ENCODE results near the gene BAZ2A.

The BAZ2A gene

DNA sequence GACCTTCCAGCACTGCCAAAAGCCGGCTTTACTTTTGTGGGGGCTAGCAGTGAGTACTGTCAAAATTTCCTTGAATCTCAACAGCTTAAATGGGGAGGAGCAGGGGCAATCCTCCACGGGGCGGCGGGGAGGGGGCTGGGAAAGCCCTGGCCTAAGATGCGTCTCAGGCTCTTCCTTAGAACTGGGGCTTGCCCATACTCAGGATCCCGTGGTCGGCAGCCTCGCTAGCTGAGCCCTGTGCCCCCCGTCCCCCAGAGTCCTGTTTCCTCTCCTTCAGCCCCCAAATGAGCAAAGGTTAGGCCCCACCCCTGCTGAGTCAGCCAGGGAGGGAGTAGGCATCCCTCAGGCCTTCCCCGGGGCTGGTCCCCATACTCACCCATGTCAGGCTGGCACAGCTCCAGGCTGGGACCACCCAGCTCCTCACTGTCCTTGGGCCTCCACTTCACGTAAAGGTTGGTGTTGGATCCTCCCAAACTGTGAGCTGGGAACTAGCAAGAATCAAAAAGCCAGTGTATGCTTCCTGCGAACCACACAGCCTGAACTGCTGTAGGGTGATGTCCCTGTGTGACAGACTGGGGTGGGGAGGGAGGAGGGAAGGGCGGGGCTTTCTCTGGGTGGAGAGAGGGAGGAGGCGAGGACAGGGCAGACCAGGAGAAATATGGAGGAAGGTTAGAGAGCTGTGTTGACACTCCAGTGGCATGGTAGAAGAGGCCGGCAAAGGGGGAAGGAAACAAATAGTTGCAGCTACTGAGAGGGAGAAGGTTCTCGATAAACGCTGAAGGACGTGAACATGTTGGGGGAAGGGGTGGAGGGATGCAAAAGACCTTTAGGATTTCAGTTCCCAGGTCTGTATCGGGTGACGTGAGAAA lies 5.9 kb upstream of the BAZ2A start:
- DNase-seq (ENCODE audit: low read depth in 3 of 3): peak; percentile 64 to 71 (median 66)

DNA sequence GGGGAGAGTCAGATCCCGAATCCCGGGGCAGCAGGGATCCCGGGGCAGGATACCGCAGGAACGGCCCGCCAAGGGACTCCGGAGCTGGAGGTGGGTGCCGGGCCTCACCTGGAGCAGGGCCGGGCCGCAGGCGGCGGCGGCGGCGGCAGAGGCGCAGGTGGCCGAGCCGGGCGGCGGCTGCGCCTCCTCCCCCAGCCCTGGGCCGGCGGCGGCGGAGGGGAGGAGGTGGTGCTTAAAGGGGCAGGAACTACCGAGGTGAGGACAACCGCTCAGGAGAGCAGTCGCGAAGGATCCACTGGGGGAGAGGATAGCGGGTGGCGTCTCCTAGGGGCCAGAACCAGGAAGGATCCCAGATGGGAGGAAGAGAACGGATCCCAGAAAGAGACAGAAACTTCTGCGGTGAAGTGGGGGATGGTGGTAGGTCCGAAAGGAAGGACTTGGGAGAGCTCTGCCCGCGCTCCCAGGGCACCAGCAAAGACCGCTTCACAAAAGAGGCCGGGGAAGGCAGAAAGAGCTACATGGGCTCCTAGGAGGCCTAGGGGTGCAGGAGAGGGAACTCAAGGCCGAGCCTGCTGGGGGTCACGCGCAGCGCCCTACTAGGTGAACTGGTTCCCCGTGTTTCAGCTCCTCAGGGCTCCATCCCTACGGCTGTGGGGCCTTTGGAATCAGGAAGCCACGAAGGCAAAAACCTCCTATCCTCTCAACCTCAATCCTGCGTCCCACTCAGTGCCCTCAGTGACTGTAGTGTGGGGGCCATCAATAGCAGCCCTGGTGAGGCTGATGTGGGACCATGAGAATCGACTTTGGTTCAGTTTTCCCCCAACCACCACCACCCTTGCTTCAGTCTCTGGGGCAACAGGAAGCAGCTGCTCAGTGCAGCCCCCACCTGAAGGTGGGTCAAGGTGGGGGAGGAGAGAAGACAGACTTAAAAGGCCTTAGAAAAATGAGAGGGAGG lies 5.0 kb upstream of the BAZ2A start:
- peak in 2 of 3 experiments; percentile 43 to 46 for DNase-seq (ENCODE audit: low read depth in 3 of 3)

DNA sequence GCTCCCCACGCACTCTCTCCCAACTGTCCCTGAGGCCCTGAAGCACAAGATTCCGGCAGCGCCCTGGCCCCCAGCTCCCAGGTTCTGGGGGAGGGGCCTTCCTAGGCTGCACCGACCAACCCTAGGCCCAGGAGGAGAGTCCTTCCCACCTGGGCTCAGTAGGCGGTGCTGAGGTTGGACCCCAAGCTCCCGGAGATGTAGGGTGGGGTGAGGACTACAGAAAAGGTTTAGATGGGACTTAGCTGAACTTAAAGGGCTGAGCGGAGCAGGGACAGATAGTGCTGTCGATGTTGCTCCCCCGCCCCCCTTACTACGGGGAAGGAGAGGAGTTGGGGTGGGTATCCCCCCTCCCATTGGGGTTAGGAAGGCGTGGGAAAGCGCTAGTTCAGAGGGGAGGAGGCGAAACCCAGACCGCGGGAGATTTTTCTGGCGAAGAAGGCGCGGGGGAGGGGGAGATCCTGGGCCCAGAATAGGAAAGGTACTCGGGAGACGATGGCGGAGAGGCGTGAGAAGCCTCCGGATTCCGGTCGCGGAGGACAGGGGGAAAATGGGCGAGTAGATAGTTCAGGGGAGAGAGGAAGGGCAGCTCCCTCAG lies 4.2 kb upstream of the BAZ2A start:
- DNase-seq (ENCODE audit: low read depth in 3 of 3): no peak

DNA sequence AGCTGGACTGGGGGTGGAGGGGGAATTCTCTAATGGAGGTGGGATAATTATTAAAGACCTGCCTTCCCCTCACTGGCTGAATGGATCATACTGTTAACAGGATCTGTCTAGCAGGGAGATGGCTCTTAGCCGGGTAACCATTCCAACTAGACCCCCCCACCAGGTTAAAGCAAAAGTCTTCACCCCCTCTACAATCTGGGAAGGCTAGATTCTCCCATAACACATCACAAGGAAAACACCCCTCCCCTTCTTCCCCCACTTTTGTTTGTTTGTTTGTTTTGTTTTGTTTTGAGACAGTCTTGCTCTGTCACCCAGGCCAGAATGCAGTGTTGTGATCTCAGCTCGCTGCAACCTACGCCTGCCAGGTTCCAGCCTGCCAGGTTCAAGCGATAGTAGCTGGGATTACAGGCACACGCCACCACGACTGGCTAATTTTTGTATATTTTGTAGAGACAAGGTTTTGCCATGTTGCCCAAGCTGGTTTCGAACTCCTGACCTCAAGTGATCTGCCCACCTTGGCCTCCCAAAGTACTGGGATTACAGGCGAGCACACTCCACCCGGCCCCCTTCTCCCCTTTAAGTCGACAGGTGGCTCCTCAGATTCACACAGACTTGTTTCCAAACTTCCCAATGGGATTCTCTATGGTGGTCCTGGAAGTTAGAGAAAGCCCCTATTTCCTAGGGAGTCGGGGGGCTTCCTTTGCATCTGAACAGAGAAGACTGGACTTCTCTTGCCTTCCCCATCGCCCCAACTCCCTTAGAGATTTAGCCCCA lies 3.5 kb upstream of the BAZ2A start:
- DNase-seq (ENCODE audit: low read depth in 3 of 3): no peak

DNA sequence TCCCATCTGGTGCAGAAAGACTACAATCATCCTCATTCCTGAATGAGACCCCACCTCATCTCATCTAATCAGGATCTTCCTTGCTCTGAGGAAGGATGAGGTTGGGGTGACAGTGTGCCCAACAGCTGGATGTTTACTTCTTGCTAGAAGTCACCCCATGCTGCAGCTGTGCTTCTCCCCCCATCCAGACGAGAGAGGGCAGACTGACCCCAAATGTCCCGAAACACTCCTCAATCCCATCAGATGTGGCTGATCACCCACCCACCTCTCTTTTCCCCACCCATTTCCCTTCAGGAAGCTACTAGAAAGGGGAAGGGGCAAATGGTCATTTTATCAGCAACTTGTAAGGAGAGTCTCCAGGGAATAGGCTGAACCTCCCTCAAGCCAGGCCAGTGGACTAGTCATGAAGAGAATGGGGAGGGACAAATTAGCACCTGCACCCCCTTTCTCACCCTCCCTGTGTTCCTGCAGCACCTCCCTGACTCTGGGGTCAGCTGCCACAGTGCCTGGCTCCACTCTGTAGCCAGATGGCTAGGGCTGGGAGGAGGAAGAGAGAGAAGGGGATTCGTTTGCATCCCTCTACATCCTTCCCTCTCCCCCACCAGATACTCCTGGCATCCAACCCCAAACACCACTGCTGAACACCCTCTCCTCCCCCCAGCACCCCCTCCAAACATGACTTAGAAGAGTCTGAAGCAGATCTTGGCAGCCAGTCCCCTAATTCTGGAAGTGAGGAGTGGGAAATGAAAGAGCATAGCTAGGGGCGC lies 2.8 kb upstream of the BAZ2A start:
- no peak for DNase-seq (ENCODE audit: low read depth in 3 of 3)

DNA sequence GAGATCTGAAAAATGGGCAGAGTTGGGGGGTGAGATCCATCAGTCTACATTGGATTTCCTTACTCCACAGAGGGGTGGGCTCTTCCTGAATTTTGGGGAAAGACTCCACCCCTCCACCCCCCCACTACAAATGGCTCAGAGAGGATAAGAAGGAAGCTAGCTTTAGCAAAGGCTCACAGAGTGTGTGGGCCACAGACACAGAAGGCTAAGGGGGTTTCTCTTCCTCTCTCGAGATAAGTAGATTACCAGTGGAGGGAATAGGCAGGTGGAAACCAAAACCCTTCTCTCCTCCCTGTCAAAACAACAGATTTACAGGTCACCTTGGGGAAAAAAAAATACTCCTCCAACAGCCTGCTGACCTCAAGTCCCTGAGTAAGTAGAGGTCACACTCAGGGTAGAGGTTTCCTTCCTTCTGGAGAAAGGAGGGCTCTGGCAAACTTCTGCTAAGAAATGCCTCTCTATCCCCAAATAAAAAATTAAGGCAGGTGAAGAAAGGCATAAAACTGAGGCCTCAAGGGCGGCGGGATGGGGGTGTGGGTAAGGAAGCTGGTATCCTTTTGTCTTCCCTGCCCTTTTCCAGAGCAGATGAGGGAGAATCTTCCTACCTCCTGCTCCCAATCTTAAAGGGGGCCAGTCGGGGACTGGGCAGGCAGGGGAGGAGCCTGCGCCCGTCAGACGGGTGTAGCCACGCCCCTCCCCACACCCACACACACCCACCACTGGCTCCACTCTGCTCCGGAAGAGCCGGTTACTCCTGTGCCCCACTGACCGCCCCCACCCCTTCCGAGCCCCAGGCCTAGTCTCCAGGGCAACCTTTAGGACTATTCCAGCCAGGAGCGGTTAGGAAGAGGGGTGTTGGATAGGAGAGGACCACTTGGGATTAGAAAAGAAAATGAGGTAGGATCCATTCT lies 1.9 kb upstream of the BAZ2A start:
- DNase-seq (ENCODE audit: low read depth in 3 of 3): peak; percentile 24 to 54 (median 41)

DNA sequence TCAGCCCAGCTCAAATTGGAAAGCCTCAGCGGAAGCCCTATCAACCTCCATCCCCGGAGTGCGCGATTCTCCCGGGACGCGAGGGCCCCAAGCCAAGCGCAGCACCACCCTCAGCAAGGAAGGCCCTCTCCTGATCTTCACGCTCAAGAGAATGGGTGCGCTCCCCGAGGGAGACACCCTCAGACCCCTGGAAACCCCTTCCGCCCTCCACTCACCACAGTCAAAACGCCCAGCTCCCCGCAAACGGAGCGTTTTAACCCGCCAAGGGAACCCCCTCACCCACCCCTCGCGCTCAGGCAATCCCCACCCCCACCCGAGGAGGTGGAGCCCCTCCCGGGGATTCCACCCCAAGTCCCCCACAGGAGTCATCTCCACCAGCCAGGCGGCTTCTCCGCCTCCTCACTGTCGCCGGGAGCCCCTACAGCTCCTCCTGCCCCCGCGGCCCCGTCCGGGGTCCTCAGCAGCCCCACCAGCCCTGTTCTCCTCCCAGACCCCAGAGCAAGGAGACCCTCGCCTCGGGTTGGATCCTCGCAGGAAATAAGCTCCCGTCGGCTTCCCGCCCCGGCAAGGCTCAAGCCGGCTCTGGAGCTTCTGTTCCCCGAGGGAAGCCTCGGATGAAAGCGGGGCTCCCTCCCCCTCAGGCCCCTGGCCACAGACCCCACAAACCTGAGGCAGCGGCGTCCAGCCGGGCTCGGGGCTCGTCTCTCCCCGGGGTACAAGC lies 507 bp downstream of the BAZ2A start:
- DNase-seq (ENCODE audit: low read depth in 3 of 3): peak in 1 of 3 experiments; percentile 24

DNA sequence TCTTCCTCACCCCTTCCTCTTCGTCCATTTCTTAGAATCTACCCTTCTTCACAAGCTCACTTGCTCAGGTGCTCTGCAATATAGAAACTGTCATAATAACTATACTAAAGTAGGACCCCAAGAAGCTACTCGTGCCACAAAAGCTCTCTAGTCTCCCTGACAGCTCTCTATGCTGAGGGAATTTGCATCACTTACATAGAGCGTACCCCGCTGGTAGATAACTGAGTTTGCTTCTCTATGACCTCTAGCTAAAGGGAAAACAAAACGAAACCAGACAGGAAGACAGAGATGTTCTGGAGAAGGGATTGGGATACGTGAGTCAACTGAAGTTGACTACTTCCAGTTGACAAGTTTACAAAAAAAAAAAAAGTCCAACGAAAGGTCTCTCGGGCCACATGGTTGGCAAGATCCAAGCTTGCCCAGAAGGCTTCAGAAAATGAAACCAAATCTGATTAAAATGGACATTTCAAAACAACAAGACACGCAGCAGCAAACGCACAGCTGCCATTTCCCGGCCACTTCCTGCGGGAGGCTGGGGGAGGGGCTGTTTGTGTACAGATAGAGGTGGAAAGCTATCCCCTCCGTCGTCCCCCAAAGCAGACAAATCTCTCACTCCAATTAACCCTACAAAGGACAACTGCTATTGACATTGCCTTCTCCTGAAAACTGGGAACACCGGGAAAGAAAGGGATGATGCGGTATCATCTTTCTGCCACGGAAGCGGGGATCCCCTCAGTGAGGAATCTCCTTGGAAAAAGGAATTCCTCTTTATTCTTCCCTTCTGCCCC lies 1.3 kb downstream of the BAZ2A start:
- no peak for DNase-seq (ENCODE audit: low read depth in 3 of 3)

DNA sequence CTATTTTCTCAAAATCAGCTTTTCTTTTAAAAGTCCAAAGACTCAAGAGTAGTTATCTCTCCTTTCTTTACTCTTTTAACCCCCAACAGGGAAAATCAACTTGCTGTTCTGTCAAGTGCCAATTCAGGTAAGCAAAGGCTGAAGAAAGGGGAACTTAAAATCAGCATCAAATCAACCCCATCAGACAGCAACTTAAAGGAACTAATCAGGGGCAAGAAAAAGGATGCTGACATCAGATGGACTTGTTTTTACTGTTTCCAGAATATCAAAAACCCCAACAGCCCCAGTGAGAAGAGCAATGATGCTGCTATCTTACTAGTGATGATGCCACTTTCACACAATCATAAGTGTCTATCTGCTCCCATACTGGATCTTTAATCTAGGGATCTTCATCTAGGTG lies 3.4 kb downstream of the BAZ2A start:
- DNase-seq (ENCODE audit: low read depth in 3 of 3): no peak

DNA sequence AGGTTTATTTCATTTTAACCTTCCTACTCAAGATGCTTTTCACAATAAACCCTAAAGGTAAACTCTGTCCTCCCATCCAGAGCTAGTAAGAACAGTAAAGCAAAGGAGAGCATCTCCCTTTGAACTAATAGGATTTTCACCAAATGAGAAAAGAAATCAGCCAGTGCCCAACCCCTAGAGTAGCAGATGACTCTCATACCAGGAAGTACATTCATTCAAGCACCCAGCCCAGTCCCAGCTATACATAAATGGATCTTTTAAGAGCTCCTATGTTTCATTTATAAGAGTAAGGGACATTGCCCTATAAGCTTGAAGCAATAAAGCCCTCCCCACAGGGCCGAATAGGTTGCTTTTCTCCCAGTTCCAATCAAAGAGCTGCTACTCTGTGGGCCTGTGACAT lies 7.6 kb downstream of the BAZ2A start:
- no peak for DNase-seq (ENCODE audit: low read depth in 3 of 3)

DNA sequence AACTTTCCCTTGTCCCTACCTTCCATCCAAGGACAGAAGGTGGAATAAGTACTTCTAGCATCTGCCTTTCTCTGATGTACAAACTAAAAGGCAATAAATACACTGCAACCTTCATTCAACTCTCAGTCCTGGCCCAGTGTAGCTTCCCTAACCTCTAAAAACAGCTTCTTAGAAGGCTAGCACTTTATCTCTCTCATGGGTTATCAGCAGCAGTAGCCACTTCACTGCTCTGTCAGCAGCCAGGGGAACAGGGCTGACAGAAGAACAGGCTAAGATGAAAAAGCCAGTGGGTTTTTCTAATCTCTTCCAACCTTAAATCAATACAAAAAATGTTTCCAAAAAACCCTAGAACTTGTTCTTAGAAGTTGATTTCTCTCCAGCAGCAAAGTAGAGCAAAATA lies 13.2 kb downstream of the BAZ2A start:
- DNase-seq (ENCODE audit: low read depth in 3 of 3): no peak

DNA sequence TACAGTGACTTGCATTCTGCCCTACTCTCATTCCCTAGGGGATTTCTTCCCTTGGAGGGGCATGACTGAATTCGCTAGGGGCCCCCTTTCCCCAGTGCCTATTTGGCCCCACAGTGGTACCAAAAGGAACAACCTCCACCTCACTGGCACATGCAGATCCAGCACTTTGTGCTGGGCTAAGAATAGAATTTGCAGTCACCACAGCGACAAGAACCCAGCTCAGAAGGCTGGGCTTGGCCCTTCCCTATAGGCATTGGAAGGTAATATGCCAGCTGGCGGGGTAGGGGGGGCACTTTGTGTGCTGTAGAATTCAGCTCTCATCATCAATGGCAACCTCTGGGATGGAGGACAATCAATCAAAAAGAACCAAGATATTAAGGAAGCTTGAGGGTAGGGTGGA lies 13.9 kb downstream of the BAZ2A start:
- DNase-seq (ENCODE audit: low read depth in 3 of 3): no peak

DNA sequence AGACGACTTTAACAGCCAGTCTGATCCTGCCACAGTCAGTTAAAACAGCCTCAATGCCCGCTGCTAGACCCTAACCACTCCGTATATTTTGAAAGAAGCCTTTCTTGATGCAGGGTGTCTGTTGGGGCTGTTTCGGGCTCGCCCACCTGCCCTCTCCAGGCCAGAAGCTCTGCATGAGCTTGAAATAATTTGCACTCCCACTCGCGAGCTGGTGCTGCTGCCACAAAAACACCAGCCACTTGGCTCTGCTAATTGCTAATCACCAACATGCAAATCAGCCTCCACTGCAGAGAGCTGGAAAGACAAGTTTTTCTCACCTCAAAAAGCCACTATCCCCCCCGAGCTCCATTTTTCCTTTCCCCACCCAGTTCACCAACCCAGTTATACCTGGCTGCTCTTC lies 15.5 kb downstream of the BAZ2A start:
- no peak for DNase-seq (ENCODE audit: low read depth in 3 of 3)

DNA sequence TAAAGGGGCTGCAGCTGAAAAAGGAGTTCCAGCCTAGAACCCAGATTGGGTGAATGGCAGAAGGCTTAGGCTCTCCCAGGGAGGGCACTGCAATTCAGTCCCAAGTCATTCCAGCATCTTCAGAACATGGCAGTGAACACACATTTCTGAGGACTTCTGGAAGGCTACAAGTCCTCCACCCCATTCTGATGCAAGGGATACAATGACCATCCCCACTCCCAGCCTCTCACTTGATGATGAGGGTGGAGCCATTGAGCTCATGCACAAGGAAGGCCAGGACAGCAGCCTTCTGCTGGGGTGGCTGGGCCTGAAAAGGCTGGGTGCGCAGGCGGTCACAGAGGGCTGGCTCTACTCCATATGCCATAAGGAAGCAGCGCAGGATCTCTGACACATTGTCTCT lies 25.8 kb downstream of the BAZ2A start:
- no peak for DNase-seq (ENCODE audit: low read depth in 3 of 3)

DNA sequence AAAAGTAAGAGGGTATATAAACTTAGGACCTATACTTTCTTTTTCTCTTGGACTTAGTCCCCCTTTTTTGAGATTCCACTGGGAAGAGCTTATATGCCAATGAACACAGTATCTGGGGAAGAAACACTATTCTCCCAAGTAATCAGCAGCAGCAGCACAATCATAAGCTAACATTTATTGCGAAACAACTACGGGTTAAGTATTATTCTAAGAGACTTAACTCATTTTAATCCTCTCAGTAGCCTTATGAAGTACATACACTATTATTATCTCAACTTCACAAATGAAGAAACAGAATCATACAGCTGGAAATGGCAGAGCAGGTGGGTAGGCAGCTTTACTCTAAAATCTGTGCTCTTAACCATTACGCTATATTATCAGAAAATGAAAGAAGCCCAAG lies 27.9 kb downstream of the BAZ2A start:
- no peak for DNase-seq (ENCODE audit: low read depth in 3 of 3)

DNA sequence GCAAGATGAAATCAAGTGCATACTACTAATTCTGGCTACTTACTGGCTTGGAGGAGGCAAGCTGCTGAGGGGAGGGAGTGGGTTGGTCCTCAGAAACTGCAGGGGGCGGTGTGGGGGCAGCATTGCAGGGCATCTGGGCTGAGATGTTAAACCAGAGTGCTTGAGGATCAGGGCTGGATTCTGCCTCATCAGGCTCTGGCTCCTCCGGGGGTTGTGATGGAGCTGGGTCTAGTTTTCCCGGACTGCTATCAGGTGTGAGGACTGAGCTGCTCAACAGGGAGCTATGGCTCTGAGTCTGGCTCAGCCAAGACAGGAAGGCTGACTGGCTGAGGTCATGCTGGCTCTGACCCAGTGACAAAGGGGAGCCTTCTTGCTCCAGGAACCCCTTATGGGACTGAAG lies 28.6 kb downstream of the BAZ2A start:
- DNase-seq (ENCODE audit: low read depth in 3 of 3): peak in 1 of 3 experiments; percentile 5

DNA sequence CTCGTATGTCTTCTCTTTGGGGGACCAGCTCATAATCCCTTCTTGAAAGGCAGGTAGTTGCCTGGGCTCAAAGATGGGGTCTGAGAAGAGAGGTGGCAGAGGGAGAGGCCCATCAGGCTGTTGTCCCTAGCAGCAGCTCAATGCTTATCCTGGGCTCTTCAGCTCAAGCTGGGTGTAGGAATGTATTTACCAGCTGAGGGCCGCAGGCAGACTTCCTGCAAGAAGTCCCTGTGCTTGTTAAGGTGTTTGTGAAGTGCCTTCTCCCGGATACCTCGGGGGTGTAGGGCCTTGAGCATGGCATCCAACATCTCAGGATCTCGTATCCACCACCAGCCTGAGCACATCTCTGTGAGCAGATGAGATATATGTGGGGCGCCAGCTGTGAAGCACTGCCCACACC lies 29.4 kb downstream of the BAZ2A start:
- no peak for DNase-seq (ENCODE audit: low read depth in 3 of 3)

DNA sequence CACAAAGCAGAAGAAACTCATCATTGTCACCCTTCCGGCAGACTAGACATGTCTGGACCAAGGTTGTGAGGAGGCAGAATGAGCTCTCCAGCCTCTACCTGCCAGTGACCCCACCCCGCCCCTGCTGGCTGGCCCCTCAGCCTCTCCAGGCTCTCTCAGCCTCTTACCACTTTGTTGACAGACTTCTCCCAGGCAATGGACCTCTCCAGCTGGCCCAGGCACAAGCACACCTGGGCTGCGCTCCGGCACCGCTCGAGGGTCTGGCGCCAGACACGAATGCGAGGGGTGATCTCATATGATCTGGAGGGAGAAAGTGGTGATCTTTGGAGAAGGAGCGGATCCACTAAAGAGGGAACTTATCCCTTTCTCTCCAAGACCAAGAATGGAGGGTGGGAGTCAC lies 30.3 kb downstream of the BAZ2A start:
- DNase-seq (ENCODE audit: low read depth in 3 of 3): no peak

All from stimulated activated CD4-positive, alpha-beta T cell treated with anti-CD3 and anti-CD28 coated beads, TNF-alpha, amount 100 ng/mL, for 4 hours (primary cell).